B cell (primary cell): ENCODE results near the gene PINLYP. TPM values are rescaled to one million over a fixed set of nuclear protein-coding genes. Genes with fewer than 3 reads are reported as not detected.
A peak's percentile ranks its signal among the peaks of the same experiment; 100 is the strongest.

ENCODE experiments used
- ATAC-seq: fragments of 200-7000 bp; cut with Tn5 transposase; one replicate; pipeline ENCODE4 v1.10.0; 2021; ENCODE audit warnings: low read depth, mild to moderate bottlenecking, moderate number of reproducible peaks, moderate library complexity
- CTCF ChIA-PET: fragments of 350-600 bp; sonication (Branson Sonifier 250); formaldehyde crosslinking; loops from one replicate; lab custom pipeline; 2021; ENCODE audit warnings: antibody characterized with exemption, inconsistent platforms; lab: Charles Lee
- POLR2A ChIA-PET: fragments of 350-600 bp; sonication (Branson Sonifier 250); formaldehyde crosslinking; loops from one replicate; lab custom pipeline; 2021; ENCODE audit warnings: antibody characterized with exemption; lab: Charles Lee
- DNase-seq: peaks from one replicate; pipeline ENCODE4 v3.0.0; 2013
- H2AFZ ChIP-seq: 2 replicates; pipeline ENCODE4 v1.6.1; 2012; ENCODE audit warnings: mild to moderate bottlenecking, low read depth, low read length; ENCODE audit not compliant: insufficient read depth, poor library complexity, severe bottlenecking
- H3K27ac ChIP-seq, 2 donors: 1 replicate in 1 of 2; 2 replicates in 1 of 2; pipeline ENCODE4 v1.5.1; 2012 to 2013; ENCODE audit warnings: low read length in 2 of 2, mild to moderate bottlenecking in 2 of 2, moderate library complexity in 1 of 2
- H3K27me3 ChIP-seq, 4 experiments: fragments of 200-600 bp in 1 of 4; sonication (generic) in 1 of 4; replicated peaks in 1 of 4; 1 replicate in 2 of 4; 2 replicates in 2 of 4; pipeline versions ENCODE4 v1.6.1 to v1.7.0; 2013 to 2016; ENCODE audit warnings: low read length in 3 of 4, mild to moderate bottlenecking in 2 of 4, mixed read lengths in 1 of 4, moderate library complexity in 1 of 4; ENCODE audit not compliant: insufficient read depth in 4 of 4, control insufficient read depth in 3 of 4; ENCODE audit errors: control extremely low read depth in 1 of 4
- H3K36me3 ChIP-seq, 2 experiments: replicated peaks in 1 of 2; 1 replicate in 1 of 2; 2 replicates in 1 of 2; pipeline versions ENCODE4 v1.6.1 to v1.7.1; 2013; ENCODE audit warnings: low read length in 1 of 2; ENCODE audit not compliant: insufficient read depth in 2 of 2, control insufficient read depth in 1 of 2; ENCODE audit errors: control extremely low read depth in 1 of 2, extremely low read depth in 1 of 2
- H3K4me1 ChIP-seq, 2 donors: fragments of 200-600 bp in 1 of 2; sonication (generic) in 1 of 2; 1 replicate in 1 of 2; 2 replicates in 1 of 2; pipeline versions ENCODE4 v1.5.1 to v1.6.1; 2013 to 2017; ENCODE audit warnings: low read length in 2 of 2; ENCODE audit not compliant: control insufficient read depth in 2 of 2, insufficient read depth in 2 of 2
- H3K4me2 ChIP-seq: replicated peaks from 2 replicates; pipeline ENCODE3; 2012; ENCODE audit warnings: mild to moderate bottlenecking, low read depth, low read length; ENCODE audit not compliant: poor library complexity, severe bottlenecking
- H3K4me3 ChIP-seq, 5 experiments: fragments of 200-600 bp in 1 of 5; sonication (generic) in 1 of 5; 1 replicate in 3 of 5; 2 replicates in 2 of 5; pipeline versions ENCODE4 v1.5.1 to v1.7.0; 2011 to 2016; ENCODE audit warnings: low read length in 4 of 5, mild to moderate bottlenecking in 4 of 5, low read depth in 2 of 5, control low read depth in 1 of 5, moderate library complexity in 1 of 5; ENCODE audit not compliant: insufficient read depth in 1 of 5; ENCODE audit errors: control extremely low read depth in 1 of 5, extremely low read depth in 1 of 5
- H3K79me2 ChIP-seq: fragments of 200-600 bp; sonication (generic); one replicate; pipeline ENCODE4 v1.6.0; 2016; ENCODE audit warnings: low read length; ENCODE audit not compliant: control insufficient read depth, insufficient read depth
- H3K9ac ChIP-seq: fragments of 200-600 bp; sonication (generic); 2 replicates; pipeline ENCODE4 v1.6.1; 2017; ENCODE audit warnings: mild to moderate bottlenecking, low read length, moderate library complexity
- H3K9me3 ChIP-seq, 3 donors: one replicate each; pipeline versions ENCODE4 v1.6.1 to v1.7.1; 2013; ENCODE audit warnings: low read length in 2 of 3; ENCODE audit not compliant: control insufficient read depth in 2 of 3, insufficient read depth in 1 of 3; ENCODE audit errors: control extremely low read depth in 1 of 3
- H4K20me1 ChIP-seq: 2 replicates; pipeline ENCODE4 v1.6.0; 2012; ENCODE audit warnings: mild to moderate bottlenecking, low read length; ENCODE audit not compliant: insufficient read depth, control insufficient read depth, poor library complexity, severe bottlenecking
- H3K27ac Mint-ChIP-seq: one replicate; pipeline ENCODE4 v1.8.0; 2021; ENCODE audit warnings: mixed read lengths
- H3K27me3 Mint-ChIP-seq: one replicate; pipeline ENCODE4 v1.8.0; 2021; ENCODE audit warnings: mixed read lengths
- H3K4me1 Mint-ChIP-seq: one replicate; pipeline ENCODE4 v1.8.0; 2021; ENCODE audit warnings: mixed read lengths
- H3K4me3 Mint-ChIP-seq: one replicate; pipeline ENCODE4 v1.8.0; 2021; ENCODE audit warnings: mixed read lengths
- H3K9me3 Mint-ChIP-seq: one replicate; pipeline ENCODE4 v1.8.0; 2022; ENCODE audit warnings: mixed read lengths; ENCODE audit not compliant: insufficient read depth
- CTCF ChIP-seq: fragments of 200-600 bp; IDR thresholded peaks from one replicate; pipeline ENCODE4 v1.8.0; 2022; ENCODE audit warnings: antibody characterized with exemption, mild to moderate bottlenecking
- EZH2 ChIP-seq: IDR thresholded peaks from 2 replicates; pipeline ENCODE4 v1.6.1; 2012; ENCODE audit warnings: borderline replicate concordance, low read depth, mild to moderate bottlenecking, moderate library complexity, low read length; ENCODE audit not compliant: insufficient read depth, poor library complexity, severe bottlenecking
- WGBS: methylation state at CpG from one replicate; pipeline ENCODE4 v1.1.5; 2013; ENCODE audit warnings: missing lambda C conversion rate; ENCODE audit not compliant: insufficient coverage; 5-methylcytosine and 5-hydroxymethylcytosine counted together
- intact Hi-C: fragments of 100-400 bp; cut with micrococcal nuclease; formaldehyde crosslinking; loops from one replicate; pipeline ENCODE4 v1.10.0; 2022
- polyA plus RNA-seq: library from polyadenylated mRNA; depleted of rRNA; stranded (reverse); fragments of >200 nt; gene quantifications from 2 replicates; pipeline ENCODE4 v1.2.3, GENCODE V29; 2012
- total RNA-seq, 2 donors: library from RNA; stranded (reverse); fragments of 120-200 nt in 1 of 2; gene quantifications; 1 replicate in 1 of 2; 2 replicates in 1 of 2; pipeline versions ENCODE4 v1.2.3 to v1.2.4, GENCODE V29; 2013 to 2022

The PINLYP gene
- total and polyA plus RNA-seq, 2 donors (not counting 1 experiment from before 2014, with no cell fraction given), result 2.0 to 2.9 TPM

- POLR2A ChIA-PET, result interaction anchor here (0.5 to 0.6 kb wide), 2 partner anchors 10 to 30 kb away, joined by 4 to 9 read pairs; no protein-coding TSS in a partner anchor
- DNase-seq (no peak), ATAC-seq (no peak)
- Mint-ChIP-seq H3K4me1 (peaks cover 45% of the 10 kb centered on the region), H3K9me3 (no peaks in the 10 kb centered on the region), H3K27me3 (no peaks in the 10 kb centered on the region), H3K27ac (peak overlapping the region; percentile 85), H3K4me3 (peak overlapping the region; percentile 4)
- peak overlapping the region in 1 of 2 donors; percentile 80 for H3K27ac ChIP-seq
- peaks cover 0 to 8% (median 0%) of the 10 kb centered on the region in 3 donors for H3K9me3 ChIP-seq
- TF ChIP-seq EZH2 (no peak), CTCF (no peak)
- H3K36me3 ChIP-seq, result peaks cover 0 to 18% of the 10 kb centered on the region in 2 experiments
- H3K9ac ChIP-seq, result no peak overlapping the region
- H3K4me2 ChIP-seq, result peak overlapping the region; percentile 22
- no peaks in the 10 kb centered on the region for H3K27me3 ChIP-seq
- H3K4me3 ChIP-seq, result no peak overlapping the region
- WGBS, result 100% methylated on average over 1 of the region's 5 CpGs
- intact Hi-C loops, result no loop called here
- peaks cover 24 to 41% of the 10 kb centered on the region in 2 donors for H3K4me1 ChIP-seq
- peaks cover 26% of the 10 kb centered on the region for H3K79me2 ChIP-seq
- no peak overlapping the region for H2AFZ ChIP-seq
- peaks cover 3% of the 10 kb centered on the region for H4K20me1 ChIP-seq
- CTCF ChIA-PET, result interaction anchor here (0.6 to 2.0 kb wide), 4 partner anchors 14 to 142 kb away, joined by 3 to 8 read pairs (median 4); no protein-coding TSS in a partner anchor
Observed at GRCh38 chr19:43589277-43589676, 13.7 kb downstream of the PINLYP start.

- intact Hi-C loops, result no loop called here
- Histone ChIP-seq H3K4me3 (no peak overlapping the region), H3K27ac (peak overlapping the region; percentile 60 to 80), H2AFZ (no peak overlapping the region), H3K36me3 (peaks cover 0 to 18% of the 10 kb centered on the region in 2 experiments), H4K20me1 (peaks cover 5% of the 10 kb centered on the region), H3K27me3 (no peaks in the 10 kb centered on the region), H3K9me3 (peaks cover 0 to 8% (median 0%) of the 10 kb centered on the region in 3 donors), H3K4me2 (peak overlapping the region; percentile 22), H3K4me1 (peaks cover 20 to 41% of the 10 kb centered on the region in 2 donors), H3K79me2 (peaks cover 30% of the 10 kb centered on the region), H3K9ac (no peak overlapping the region)
- CTCF ChIA-PET, result interaction anchor here (1.3 to 2.0 kb wide), 2 partner anchors 29 to 34 kb away, joined by 4 to 8 read pairs; no protein-coding TSS in a partner anchor
- Mint-ChIP-seq H3K27ac (peak overlapping the region; percentile 85), H3K9me3 (no peaks in the 10 kb centered on the region), H3K27me3 (no peaks in the 10 kb centered on the region), H3K4me3 (peak overlapping the region; percentile 4), H3K4me1 (peaks cover 42% of the 10 kb centered on the region)
- POLR2A ChIA-PET, result interaction anchor here (0.6 kb wide), 1 partner anchor 30 kb away, joined by 9 read pairs; no protein-coding TSS in a partner anchor
- ATAC-seq (no peak), DNase-seq (peak; percentile 66)
- 17% methylated on average over 5 of the region's 6 CpGs for WGBS
- no peak for TF ChIP-seq CTCF
- TF ChIP-seq EZH2, result no peak
Observed at GRCh38 chr19:43589678-43590077, 14.1 kb downstream of the PINLYP start.
